Measurements from ENCODE around the gene ZNF2.

GRCh38 chr2:95174031-95174542 lies 8.5 kb downstream of the ZNF2 start:
- TF ChIP-seq EZH2 (IDR thresholded peaks at IDR 0.05; ENCODE audit: insufficient read depth, poor library complexity, severe bottlenecking) = no peak
- TF ChIP-seq EZH2phosphoT487 (IDR thresholded peaks at IDR 0.05; ENCODE audit: insufficient read depth, low read depth) = no peak

Measured in GM23248 (cell line).